Prostate gland (tissue), 2 donors: ENCODE data around the gene DRC7.

Experiments
- POLR2A ChIP-seq: fragments of 450-650 bp; IDR thresholded peaks from one replicate; pipeline ENCODE4 v1.6.1; 2016; ENCODE audit warnings: antibody characterized with exemption, mild to moderate bottlenecking
- POLR2AphosphoS5 ChIP-seq: sonication (generic); formaldehyde crosslinking; IDR thresholded peaks from one replicate; pipeline ENCODE4 v1.6.1; 2017; ENCODE audit warnings: antibody characterized with exemption
- TF ChIP-seq, protein P1 (sequence below), 4 experiments: fragments of 200-600 bp in 2 of 4; fragments of 450-650 bp in 2 of 4; sonication (generic) in 2 of 4; IDR thresholded peaks; 1 replicate in 3 of 4; 2 replicates in 1 of 4; pipeline ENCODE4 v1.5.1; 2016 to 2019; ENCODE audit warnings: antibody characterized with exemption in 4 of 4, mild to moderate bottlenecking in 2 of 4, moderate library complexity in 2 of 4

DNA sequence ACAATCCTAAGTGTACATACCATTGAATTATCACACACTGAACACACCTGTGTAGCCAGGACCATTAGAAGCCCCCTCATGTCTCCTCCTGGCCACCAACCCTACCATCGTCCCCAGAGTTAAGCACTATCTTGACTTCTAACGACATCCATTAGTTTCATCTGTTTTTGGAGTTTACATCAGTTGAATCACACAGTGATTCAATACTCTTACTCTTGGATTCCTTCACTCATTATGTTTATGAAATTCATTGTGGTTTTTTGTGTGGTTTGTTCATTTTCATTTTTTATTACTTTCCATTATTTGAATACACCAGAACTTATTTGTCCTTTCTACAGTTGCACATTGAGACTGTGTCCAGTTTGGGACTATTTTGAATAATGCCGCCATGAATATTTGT, 13.6 kb downstream of the DRC7 start:
- TF ChIP-seq, protein P1, sequence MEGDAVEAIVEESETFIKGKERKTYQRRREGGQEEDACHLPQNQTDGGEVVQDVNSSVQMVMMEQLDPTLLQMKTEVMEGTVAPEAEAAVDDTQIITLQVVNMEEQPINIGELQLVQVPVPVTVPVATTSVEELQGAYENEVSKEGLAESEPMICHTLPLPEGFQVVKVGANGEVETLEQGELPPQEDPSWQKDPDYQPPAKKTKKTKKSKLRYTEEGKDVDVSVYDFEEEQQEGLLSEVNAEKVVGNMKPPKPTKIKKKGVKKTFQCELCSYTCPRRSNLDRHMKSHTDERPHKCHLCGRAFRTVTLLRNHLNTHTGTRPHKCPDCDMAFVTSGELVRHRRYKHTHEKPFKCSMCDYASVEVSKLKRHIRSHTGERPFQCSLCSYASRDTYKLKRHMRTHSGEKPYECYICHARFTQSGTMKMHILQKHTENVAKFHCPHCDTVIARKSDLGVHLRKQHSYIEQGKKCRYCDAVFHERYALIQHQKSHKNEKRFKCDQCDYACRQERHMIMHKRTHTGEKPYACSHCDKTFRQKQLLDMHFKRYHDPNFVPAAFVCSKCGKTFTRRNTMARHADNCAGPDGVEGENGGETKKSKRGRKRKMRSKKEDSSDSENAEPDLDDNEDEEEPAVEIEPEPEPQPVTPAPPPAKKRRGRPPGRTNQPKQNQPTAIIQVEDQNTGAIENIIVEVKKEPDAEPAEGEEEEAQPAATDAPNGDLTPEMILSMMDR (IDR thresholded peaks at IDR 0.05) = no peak
- TF ChIP-seq POLR2AphosphoS5 = no peak
- TF ChIP-seq POLR2A = no peak
